OCI-LY7 (cell line): Measurements from ENCODE around the gene P3H3. TPM values are rescaled to one million over a fixed set of nuclear protein-coding genes. Genes with fewer than 3 reads are reported as not detected.

ENCODE experiments used
- BruUV-seq: library from RNA; stranded (reverse); fragments of 400-500 nt; replicated peaks from 2 replicates; lab custom pipeline; 2021; lab: Mats Ljungman, UMichigan
- CTCF ChIA-PET: fragments of 300-600 bp; sonication (Branson Sonifier 250); formaldehyde crosslinking; loops from one replicate; lab custom pipeline; 2022; ENCODE audit warnings: antibody characterized with exemption; ENCODE audit not compliant: unreplicated experiment; lab: Charles Lee
- POLR2A ChIA-PET: fragments of 300-600 bp; sonication (Branson Sonifier 250); formaldehyde crosslinking; loops from one replicate; lab custom pipeline; 2022; ENCODE audit warnings: antibody characterized with exemption; lab: Charles Lee
- DNase-seq: peaks from one replicate; pipeline ENCODE4 v3.0.0-alpha.2; 2015; ENCODE audit warnings: low spot score
- H2AFZ ChIP-seq: fragments of 200-600 bp; sonication (generic), shearing (Covaris generic); 2 replicates; pipeline ENCODE4 v1.6.1; 2014; ENCODE audit warnings: mild to moderate bottlenecking, antibody characterized with exemption, low read length, moderate library complexity
- H3K27ac ChIP-seq: fragments of 200-600 bp; sonication (generic); 2 replicates; pipeline ENCODE4 v1.5.1; 2014; ENCODE audit warnings: mixed run types, low read depth, mild to moderate bottlenecking, moderate library complexity, low read length, inconsistent platforms; ENCODE audit not compliant: poor library complexity, severe bottlenecking
- H3K36me3 ChIP-seq: fragments of 200-600 bp; sonication (generic); 2 replicates; pipeline ENCODE4 v1.6.1; 2014; ENCODE audit warnings: mild to moderate bottlenecking, antibody characterized with exemption, low read length, moderate library complexity, mixed read lengths; ENCODE audit not compliant: insufficient read depth
- H3K4me1 ChIP-seq: fragments of 200-600 bp; sonication (generic); 2 replicates; pipeline ENCODE4 v1.5.1; 2014; ENCODE audit warnings: mild to moderate bottlenecking, low read length; ENCODE audit not compliant: insufficient read depth, poor library complexity, severe bottlenecking
- H3K4me2 ChIP-seq: fragments of 200-600 bp; sonication (generic); 2 replicates; pipeline ENCODE4 v1.6.1; 2014; ENCODE audit warnings: mild to moderate bottlenecking, low read length
- H3K4me3 ChIP-seq: fragments of 200-600 bp; sonication (generic); 2 replicates; pipeline ENCODE4 v1.5.1; 2014; ENCODE audit warnings: mild to moderate bottlenecking, low read depth, low read length; ENCODE audit not compliant: poor library complexity, severe bottlenecking
- H3K79me2 ChIP-seq: fragments of 200-600 bp; sonication (generic); 2 replicates; pipeline ENCODE4 v1.6.1; 2016; ENCODE audit warnings: low read depth, mild to moderate bottlenecking, low read length, moderate library complexity, mixed read lengths; ENCODE audit not compliant: insufficient read depth
- H3K9me2 ChIP-seq: fragments of 200-600 bp; sonication (generic); 2 replicates; pipeline ENCODE4 v1.6.1; 2016; ENCODE audit warnings: mild to moderate bottlenecking, low read length, mixed read lengths; ENCODE audit not compliant: insufficient read depth
- H3K9me3 ChIP-seq: fragments of 200-600 bp; sonication (generic); 2 replicates; pipeline ENCODE4 v1.6.1; 2014; ENCODE audit warnings: mild to moderate bottlenecking, mixed run types, low read length, mixed read lengths
- H4K20me1 ChIP-seq: fragments of 200-600 bp; sonication (generic); 2 replicates; pipeline ENCODE4 v1.6.1; 2014; ENCODE audit warnings: mild to moderate bottlenecking, antibody characterized with exemption, low read length, moderate library complexity, mixed read lengths; ENCODE audit not compliant: insufficient read depth
- EZH2phosphoT487 ChIP-seq: fragments of 200-600 bp; sonication (generic); IDR thresholded peaks from 2 replicates; pipeline ENCODE4 v1.6.1; 2018; ENCODE audit warnings: low read depth, borderline replicate concordance, mild to moderate bottlenecking, mixed run types, antibody characterized with exemption, low read length, moderate library complexity, mixed read lengths
- intact Hi-C: fragments of 100-400 bp; cut with micrococcal nuclease; formaldehyde crosslinking; loops from one replicate; pipeline ENCODE4 v1.10.0; 2022; ENCODE audit not compliant: unreplicated experiment
- total RNA-seq, 2 experiments: library from RNA; depleted of rRNA in 1 of 2; stranded (reverse); fragments of >200 nt in 1 of 2; shearing (Covaris generic) in 1 of 2; gene quantifications; 2 replicates each; pipeline ENCODE4 v1.2.3, GENCODE V29; 2014 to 2022
- TF ChIP-seq, protein P1 (sequence below): fragments of 200-600 bp; sonication (generic); conservative IDR thresholded peaks from 2 replicates; pipeline ENCODE4 v1.5.1; 2014; ENCODE audit warnings: mild to moderate bottlenecking, antibody characterized with exemption, low read length, moderate library complexity, mixed read lengths

Gene P3H3
- total RNA-seq, 2 experiments from 2014 or later = 0.93 to 1.0 TPM

DNA sequence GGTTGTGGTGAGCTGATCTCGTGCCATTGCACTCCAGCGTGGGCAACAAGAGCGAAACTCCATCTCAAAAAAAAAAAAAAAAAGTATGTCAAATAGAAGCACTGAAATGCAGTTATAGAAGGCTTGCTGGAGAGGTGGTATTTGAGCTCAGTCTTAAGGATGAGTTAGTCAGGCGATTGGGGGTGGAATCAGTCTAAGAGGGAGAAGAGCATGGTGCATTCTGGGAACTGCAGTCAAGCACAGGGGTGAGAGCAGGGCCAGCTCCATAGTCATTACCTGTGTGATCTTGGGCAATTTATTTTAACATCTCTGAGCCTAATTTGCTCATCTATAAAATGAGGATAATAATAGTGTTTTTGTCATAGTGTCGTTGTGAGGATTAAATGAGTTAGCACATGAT, 6.7 kb downstream of the P3H3 start:
- DNase-seq = no peak
- TF ChIP-seq, protein P1, sequence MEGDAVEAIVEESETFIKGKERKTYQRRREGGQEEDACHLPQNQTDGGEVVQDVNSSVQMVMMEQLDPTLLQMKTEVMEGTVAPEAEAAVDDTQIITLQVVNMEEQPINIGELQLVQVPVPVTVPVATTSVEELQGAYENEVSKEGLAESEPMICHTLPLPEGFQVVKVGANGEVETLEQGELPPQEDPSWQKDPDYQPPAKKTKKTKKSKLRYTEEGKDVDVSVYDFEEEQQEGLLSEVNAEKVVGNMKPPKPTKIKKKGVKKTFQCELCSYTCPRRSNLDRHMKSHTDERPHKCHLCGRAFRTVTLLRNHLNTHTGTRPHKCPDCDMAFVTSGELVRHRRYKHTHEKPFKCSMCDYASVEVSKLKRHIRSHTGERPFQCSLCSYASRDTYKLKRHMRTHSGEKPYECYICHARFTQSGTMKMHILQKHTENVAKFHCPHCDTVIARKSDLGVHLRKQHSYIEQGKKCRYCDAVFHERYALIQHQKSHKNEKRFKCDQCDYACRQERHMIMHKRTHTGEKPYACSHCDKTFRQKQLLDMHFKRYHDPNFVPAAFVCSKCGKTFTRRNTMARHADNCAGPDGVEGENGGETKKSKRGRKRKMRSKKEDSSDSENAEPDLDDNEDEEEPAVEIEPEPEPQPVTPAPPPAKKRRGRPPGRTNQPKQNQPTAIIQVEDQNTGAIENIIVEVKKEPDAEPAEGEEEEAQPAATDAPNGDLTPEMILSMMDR = no peak
- no peak for TF ChIP-seq EZH2phosphoT487
- POLR2A ChIA-PET = interaction anchor here (0.6 to 2.0 kb wide), 5 partner anchors 18 to 304 kb away, joined by 3 to 7 read pairs (median 3); partner anchors contain the start of gene MLF2
- no peaks in the 10 kb centered on the region for H3K9me2 ChIP-seq
- no TSS peak for BruUV-seq
- intact Hi-C loops = no loop called here
- no peak overlapping the region for H3K4me3 ChIP-seq
- peaks cover 21% of the 10 kb centered on the region for H3K4me1 ChIP-seq
- no peak overlapping the region for H3K4me2 ChIP-seq
- no peaks in the 10 kb centered on the region for H3K9me3 ChIP-seq
- CTCF ChIA-PET = interaction anchor here (0.6 kb wide), 1 partner anchor 34 kb away, joined by 3 read pairs; no protein-coding TSS in a partner anchor
- H3K79me2 ChIP-seq = no peaks in the 10 kb centered on the region
- no peaks in the 10 kb centered on the region for H4K20me1 ChIP-seq
- H3K36me3 ChIP-seq = no peaks in the 10 kb centered on the region
- no peak overlapping the region for H2AFZ ChIP-seq
- no peak overlapping the region for H3K27ac ChIP-seq

DNA sequence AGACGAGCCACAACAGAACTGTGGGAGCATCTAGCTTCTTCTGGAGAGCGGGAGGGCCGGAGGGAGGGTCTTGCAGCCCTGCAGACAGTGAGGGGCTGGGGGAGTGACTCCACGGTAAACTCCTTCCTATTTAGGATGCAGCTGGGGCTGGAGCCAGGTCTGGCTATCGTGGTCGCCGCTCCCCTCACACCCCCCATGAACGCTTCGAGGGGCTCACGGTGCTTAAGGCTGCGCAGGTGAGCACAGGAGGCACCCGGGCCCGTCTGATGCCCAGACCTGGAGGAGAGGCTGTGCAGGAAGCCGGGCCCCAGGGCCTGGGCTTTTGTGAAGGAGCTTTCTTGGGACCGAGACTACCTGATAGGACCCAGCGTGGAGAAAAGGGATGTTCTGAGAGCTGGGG, 8.6 kb downstream of the P3H3 start:
- no peaks in the 10 kb centered on the region for H3K36me3 ChIP-seq
- no peaks in the 10 kb centered on the region for H3K79me2 ChIP-seq
- ChIA-PET POLR2A (interaction anchor here (1.1 kb wide), 1 partner anchor 128 kb away, joined by 3 read pairs; no protein-coding TSS in a partner anchor), CTCF (no interaction called here)
- no peaks in the 10 kb centered on the region for H3K9me2 ChIP-seq
- H3K4me1 ChIP-seq = peaks cover 41% of the 10 kb centered on the region
- TF ChIP-seq EZH2phosphoT487 = no peak
- TF ChIP-seq, protein P1 = no peak
- H3K27ac ChIP-seq = no peak overlapping the region
- intact Hi-C loops = no loop called here
- no peaks in the 10 kb centered on the region for H4K20me1 ChIP-seq
- no peak overlapping the region for H3K4me2 ChIP-seq
- H2AFZ ChIP-seq = no peak overlapping the region
- no peak overlapping the region for H3K4me3 ChIP-seq
- no TSS peak for BruUV-seq
- no peak for DNase-seq
- no peaks in the 10 kb centered on the region for H3K9me3 ChIP-seq

DNA sequence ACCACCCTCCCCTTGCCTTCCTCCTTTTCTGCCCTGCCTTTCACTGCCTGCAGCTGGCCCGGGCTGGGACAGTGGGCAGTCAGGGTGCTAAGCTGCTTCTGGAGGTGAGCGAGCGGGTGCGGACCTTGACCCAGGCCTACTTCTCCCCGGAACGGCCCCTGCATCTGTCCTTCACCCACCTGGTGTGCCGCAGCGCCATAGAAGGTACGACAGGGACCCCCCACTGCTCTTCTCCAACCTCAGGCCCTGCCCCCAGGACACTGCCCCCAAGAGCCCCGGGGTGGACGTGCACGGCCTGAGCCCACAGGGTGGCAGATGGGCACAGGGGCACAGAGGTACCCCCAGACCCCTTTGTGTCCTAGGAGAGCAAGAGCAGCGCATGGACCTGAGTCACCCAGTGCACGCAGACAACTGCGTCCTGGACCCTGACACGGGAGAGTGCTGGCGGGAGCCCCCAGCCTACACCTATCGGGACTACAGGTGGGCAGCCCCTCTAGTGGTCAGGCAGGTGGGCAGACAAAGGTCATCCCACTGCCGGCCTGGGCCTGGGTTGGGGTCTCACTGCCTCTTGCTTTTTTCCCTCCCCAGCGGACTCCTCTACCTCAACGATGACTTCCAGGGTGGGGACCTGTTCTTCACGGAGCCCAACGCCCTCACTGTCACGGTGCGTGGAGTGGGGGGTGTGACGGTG, 9.3 kb downstream of the P3H3 start:
- no peak overlapping the region for H2AFZ ChIP-seq
- intact Hi-C loops = no loop called here
- H3K36me3 ChIP-seq = no peaks in the 10 kb centered on the region
- H3K79me2 ChIP-seq = no peaks in the 10 kb centered on the region
- BruUV-seq = no TSS peak
- H3K27ac ChIP-seq = no peak overlapping the region
- H3K9me3 ChIP-seq = no peaks in the 10 kb centered on the region
- H3K4me1 ChIP-seq = peaks cover 42% of the 10 kb centered on the region
- H3K4me3 ChIP-seq = no peak overlapping the region
- H3K4me2 ChIP-seq = no peak overlapping the region
- H4K20me1 ChIP-seq = no peaks in the 10 kb centered on the region
- CTCF ChIA-PET = no interaction called here
- POLR2A ChIA-PET = interaction anchor here (1.1 kb wide), 1 partner anchor 129 kb away, joined by 3 read pairs; no protein-coding TSS in a partner anchor
- H3K9me2 ChIP-seq = no peaks in the 10 kb centered on the region
- TF ChIP-seq, protein P1 = no peak
- no peak for TF ChIP-seq EZH2phosphoT487
- no peak for DNase-seq
